Measurements from ENCODE around the gene NRG2.

NRG2 gene

DNA sequence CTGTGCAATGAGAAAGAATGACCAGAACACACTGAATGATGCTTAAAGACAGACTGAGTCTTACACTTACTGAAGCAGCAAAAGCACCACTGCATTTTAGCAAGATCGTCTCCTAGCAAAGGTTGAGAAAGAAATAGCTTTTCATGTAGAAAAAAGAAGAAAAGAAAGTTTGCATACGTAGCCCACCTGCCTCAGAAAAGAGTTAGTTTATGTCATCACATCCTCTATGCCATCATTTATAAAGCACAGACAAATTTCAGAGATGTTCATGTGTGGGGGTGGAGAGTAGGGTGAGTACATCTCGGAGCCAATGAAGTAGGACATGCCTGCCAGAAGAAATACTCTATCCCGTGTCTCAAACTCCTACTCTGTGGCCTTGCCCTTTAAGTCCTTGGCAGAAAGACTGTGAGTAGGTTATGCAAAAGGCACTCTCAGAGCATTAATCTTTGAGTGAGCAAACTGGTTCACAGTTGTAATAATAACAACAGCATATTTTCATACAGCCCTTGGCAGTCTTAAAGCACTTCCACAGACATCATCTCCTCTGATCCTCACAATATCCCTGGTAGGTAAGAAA, 22.4 kb downstream of the NRG2 start:
- H3K9ac ChIP-seq (ENCODE audit: insufficient read length), result no peak overlapping the region
- DNase-seq (ENCODE audit: low read depth, low spot score), result no peak
- H3K4me3 ChIP-seq, result no peak overlapping the region
- no peaks in the 10 kb centered on the region for H3K36me3 ChIP-seq (ENCODE audit: insufficient read depth, low read length)
- no peak overlapping the region for H3K27ac ChIP-seq
- no peak for TF ChIP-seq EZH2 (IDR thresholded peaks at IDR 0.05)
- TF ChIP-seq FOXP2 (optimal IDR thresholded peaks at IDR 0.05; ENCODE audit: control extremely low read depth, extremely low read length, insufficient read depth), result no peak
- no peak for TF ChIP-seq POLR2AphosphoS5 (IDR thresholded peaks at IDR 0.05; ENCODE audit: borderline replicate concordance, low read depth, low read length)
- no peaks in the 10 kb centered on the region for H3K9me3 ChIP-seq (ENCODE audit: low read depth, low read length)

DNA sequence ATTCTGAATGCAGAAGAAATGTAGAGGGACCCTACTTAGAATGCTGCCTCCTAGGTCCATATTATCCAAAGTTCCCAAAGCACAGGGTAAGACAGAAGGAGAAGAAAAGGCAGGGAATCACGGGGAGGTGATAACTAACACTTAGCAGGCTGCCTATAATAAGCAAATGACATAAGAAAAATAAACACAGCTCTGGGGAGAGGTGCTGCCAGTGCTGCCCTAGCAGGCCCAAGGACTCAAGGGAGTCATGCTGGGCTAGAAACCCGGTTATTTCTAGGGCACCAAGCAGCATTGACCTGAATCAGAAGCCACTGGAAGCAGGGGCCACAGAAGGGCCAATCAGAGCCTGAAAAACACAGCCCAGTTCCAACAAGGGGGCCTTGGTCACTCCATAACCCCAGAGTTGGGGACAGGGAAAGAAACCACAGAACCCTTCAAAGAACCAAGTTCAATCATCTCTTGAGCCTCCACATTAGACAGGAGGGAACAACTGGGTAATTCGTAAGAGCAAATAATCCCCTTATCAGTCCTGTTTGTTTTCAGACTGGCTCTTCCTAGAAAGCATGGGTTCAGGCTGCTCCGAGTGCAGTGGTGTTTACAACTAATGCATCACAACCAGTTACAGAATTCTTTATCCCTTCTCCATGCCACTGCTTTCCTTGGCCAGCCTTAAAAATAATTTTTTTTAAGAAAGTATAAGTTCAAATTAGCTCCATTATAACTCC, 24.0 kb downstream of the NRG2 start:
- no peaks in the 10 kb centered on the region for H3K36me3 ChIP-seq (ENCODE audit: insufficient read depth, low read length)
- H3K9ac ChIP-seq (ENCODE audit: insufficient read length), result no peak overlapping the region
- no peaks in the 10 kb centered on the region for H3K9me3 ChIP-seq (ENCODE audit: low read depth, low read length)
- no peak for TF ChIP-seq POLR2AphosphoS5 (IDR thresholded peaks at IDR 0.05; ENCODE audit: borderline replicate concordance, low read depth, low read length)
- TF ChIP-seq FOXP2 (optimal IDR thresholded peaks at IDR 0.05; ENCODE audit: control extremely low read depth, extremely low read length, insufficient read depth), result no peak
- no peak for TF ChIP-seq EZH2 (IDR thresholded peaks at IDR 0.05)
- DNase-seq (ENCODE audit: low read depth, low spot score), result no peak
- H3K27ac ChIP-seq, result no peak overlapping the region
- no peak overlapping the region for H3K4me3 ChIP-seq

- H3K27ac ChIP-seq, result no peak overlapping the region
- TF ChIP-seq EZH2 (IDR thresholded peaks at IDR 0.05) (no peak), POLR2AphosphoS5 (IDR thresholded peaks at IDR 0.05; ENCODE audit: borderline replicate concordance, low read depth, low read length) (no peak), FOXP2 (optimal IDR thresholded peaks at IDR 0.05; ENCODE audit: control extremely low read depth, extremely low read length, insufficient read depth) (no peak)
- no peaks in the 10 kb centered on the region for H3K36me3 ChIP-seq (ENCODE audit: insufficient read depth, low read length)
- no peak for DNase-seq (ENCODE audit: low read depth, low spot score)
- no peak overlapping the region for H3K9ac ChIP-seq (ENCODE audit: insufficient read length)
- H3K4me3 ChIP-seq, result no peak overlapping the region
- H3K9me3 ChIP-seq (ENCODE audit: low read depth, low read length), result no peaks in the 10 kb centered on the region
These were observed 24.6 kb downstream of the NRG2 start for GRCh38 chr5:140018517-140018916.

DNA sequence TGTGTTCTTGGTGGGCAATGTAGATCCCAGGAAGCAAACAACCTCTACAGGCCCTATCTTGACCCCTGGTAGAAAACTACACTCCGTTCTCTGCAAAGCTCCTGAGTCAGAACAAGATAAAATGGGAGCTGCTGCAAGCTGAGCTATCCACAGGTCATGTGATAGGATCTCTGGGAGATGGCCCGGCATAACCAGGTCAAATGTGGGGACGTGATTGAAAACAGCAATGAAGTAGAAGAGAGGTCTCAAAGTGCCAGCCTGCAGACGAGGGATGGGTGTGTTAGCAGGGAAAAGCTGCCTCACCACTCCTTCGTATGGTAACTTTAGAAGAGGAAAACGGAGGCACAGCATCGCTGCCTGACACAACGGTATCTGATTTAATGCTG, 25.0 kb downstream of the NRG2 start:
- no peak overlapping the region for H3K9ac ChIP-seq (ENCODE audit: insufficient read length)
- TF ChIP-seq EZH2 (IDR thresholded peaks at IDR 0.05), result no peak
- no peak for TF ChIP-seq FOXP2 (optimal IDR thresholded peaks at IDR 0.05; ENCODE audit: control extremely low read depth, extremely low read length, insufficient read depth)
- no peak for TF ChIP-seq POLR2AphosphoS5 (IDR thresholded peaks at IDR 0.05; ENCODE audit: borderline replicate concordance, low read depth, low read length)
- H3K27ac ChIP-seq, result no peak overlapping the region

GRCh38 chr5:140017397-140018095, 25.6 kb downstream of the NRG2 start:
- no peak overlapping the region for H3K4me3 ChIP-seq
- TF ChIP-seq POLR2AphosphoS5 (IDR thresholded peaks at IDR 0.05; ENCODE audit: borderline replicate concordance, low read depth, low read length) (no peak), FOXP2 (optimal IDR thresholded peaks at IDR 0.05; ENCODE audit: control extremely low read depth, extremely low read length, insufficient read depth) (no peak), EZH2 (IDR thresholded peaks at IDR 0.05) (no peak)
- H3K36me3 ChIP-seq (ENCODE audit: insufficient read depth, low read length), result no peaks in the 10 kb centered on the region
- no peak overlapping the region for H3K9ac ChIP-seq (ENCODE audit: insufficient read length)
- no peaks in the 10 kb centered on the region for H3K9me3 ChIP-seq (ENCODE audit: low read depth, low read length)
- no peak for DNase-seq (ENCODE audit: low read depth, low spot score)
- H3K27ac ChIP-seq, result no peak overlapping the region

More for the DNA sequence above, 25.0 kb downstream of the NRG2 start:
- H3K36me3 ChIP-seq (ENCODE audit: insufficient read depth, low read length), result no peaks in the 10 kb centered on the region
- no peaks in the 10 kb centered on the region for H3K9me3 ChIP-seq (ENCODE audit: low read depth, low read length)
- DNase-seq (ENCODE audit: low read depth, low spot score), result no peak
- no peak overlapping the region for H3K4me3 ChIP-seq

DNA sequence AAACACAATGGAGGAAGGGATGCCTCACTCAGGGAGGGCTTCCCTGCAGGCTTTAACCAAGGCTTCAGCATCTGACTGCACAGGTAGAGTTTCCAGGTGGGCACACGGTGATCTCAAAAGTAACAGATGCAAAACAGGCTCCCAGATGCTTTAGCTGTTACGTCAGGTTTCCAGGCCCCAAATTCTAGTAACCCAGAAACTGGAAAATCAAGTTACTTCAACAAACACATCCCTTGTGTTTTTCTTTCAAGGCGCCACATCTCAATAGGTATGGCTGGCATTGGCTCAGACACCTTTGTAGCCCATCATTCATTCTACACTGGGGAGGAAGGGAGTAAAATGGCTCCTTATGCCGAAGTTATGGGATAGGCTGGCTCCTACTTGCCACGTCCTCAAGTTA, 27.4 kb downstream of the NRG2 start:
- no peak for TF ChIP-seq FOXP2 (optimal IDR thresholded peaks at IDR 0.05; ENCODE audit: control extremely low read depth, extremely low read length, insufficient read depth)
- TF ChIP-seq EZH2 (IDR thresholded peaks at IDR 0.05), result no peak
- TF ChIP-seq POLR2AphosphoS5 (IDR thresholded peaks at IDR 0.05; ENCODE audit: borderline replicate concordance, low read depth, low read length), result no peak
- Histone ChIP-seq H3K4me3 (no peak overlapping the region), H3K36me3 (ENCODE audit: insufficient read depth, low read length) (no peaks in the 10 kb centered on the region), H3K27ac (no peak overlapping the region), H3K9ac (ENCODE audit: insufficient read length) (no peak overlapping the region), H3K9me3 (ENCODE audit: low read depth, low read length) (no peaks in the 10 kb centered on the region)
- DNase-seq (ENCODE audit: low read depth, low spot score), result no peak

- H3K4me3 ChIP-seq, result no peak overlapping the region
- no peak overlapping the region for H3K27ac ChIP-seq
- H3K9me3 ChIP-seq (ENCODE audit: low read depth, low read length), result no peaks in the 10 kb centered on the region
- TF ChIP-seq EZH2 (IDR thresholded peaks at IDR 0.05) (no peak), FOXP2 (optimal IDR thresholded peaks at IDR 0.05; ENCODE audit: control extremely low read depth, extremely low read length, insufficient read depth) (no peak), POLR2AphosphoS5 (IDR thresholded peaks at IDR 0.05; ENCODE audit: borderline replicate concordance, low read depth, low read length) (no peak)
- no peak overlapping the region for H3K9ac ChIP-seq (ENCODE audit: insufficient read length)
- H3K36me3 ChIP-seq (ENCODE audit: insufficient read depth, low read length), result no peaks in the 10 kb centered on the region
- DNase-seq (ENCODE audit: low read depth, low spot score), result no peak
These were observed 28.3 kb downstream of the NRG2 start for GRCh38 chr5:140014751-140015150.

GRCh38 chr5:140013536-140013935, 29.6 kb downstream of the NRG2 start:
- no peaks in the 10 kb centered on the region for H3K36me3 ChIP-seq (ENCODE audit: insufficient read depth, low read length)
- TF ChIP-seq FOXP2 (optimal IDR thresholded peaks at IDR 0.05; ENCODE audit: control extremely low read depth, extremely low read length, insufficient read depth) (no peak), POLR2AphosphoS5 (IDR thresholded peaks at IDR 0.05; ENCODE audit: borderline replicate concordance, low read depth, low read length) (no peak), EZH2 (IDR thresholded peaks at IDR 0.05) (no peak)
- no peak for DNase-seq (ENCODE audit: low read depth, low spot score)
- H3K9me3 ChIP-seq (ENCODE audit: low read depth, low read length), result no peaks in the 10 kb centered on the region
- H3K27ac ChIP-seq, result no peak overlapping the region
- no peak overlapping the region for H3K9ac ChIP-seq (ENCODE audit: insufficient read length)
- no peak overlapping the region for H3K4me3 ChIP-seq

Measured in SK-N-MC (cell line).